Thyroid gland (tissue), 4 donors: ENCODE measurements around the gene ZNF396. TPM values are rescaled to one million over a fixed set of nuclear protein-coding genes. Genes with fewer than 3 reads are reported as not detected.

ENCODE experiments used
- DNase-seq, 2 donors: peaks; one replicate each; pipeline ENCODE4 v3.0.0-alpha.2; 2019
- H3K27ac ChIP-seq, 3 donors: fragments of 200-600 bp; sonication (generic); 1 replicate in 2 of 3; 2 replicates in 1 of 3; pipeline ENCODE4 v1.5.1; 2016 to 2019; ENCODE audit warnings: mild to moderate bottlenecking in 1 of 3, moderate library complexity in 1 of 3
- H3K27me3 ChIP-seq: fragments of 200-600 bp; sonication (generic); one replicate; pipeline ENCODE4 v1.5.1; 2019
- H3K36me3 ChIP-seq, 2 donors: fragments of 200-600 bp; sonication (generic); one replicate each; pipeline ENCODE4 v1.5.1; 2016 to 2019
- H3K4me1 ChIP-seq, 2 donors: fragments of 200-600 bp; sonication (generic); one replicate each; pipeline ENCODE4 v1.5.1; 2017 to 2019
- H3K4me3 ChIP-seq, 3 donors: fragments of 200-600 bp; sonication (generic); replicated peaks in 1 of 3; 1 replicate in 2 of 3; 2 replicates in 1 of 3; pipeline ENCODE4 v1.5.1; 2016; ENCODE audit warnings: mild to moderate bottlenecking in 1 of 3
- H3K9me3 ChIP-seq: fragments of 200-600 bp; sonication (generic); one replicate; pipeline ENCODE4 v1.5.1; 2017
- CTCF ChIP-seq, 6 experiments: fragments of 200-600 bp in 3 of 6; fragments of 450-650 bp in 3 of 6; sonication (generic) in 3 of 6; IDR thresholded peaks; one replicate each; pipeline ENCODE4 v1.5.1; 2016 to 2019; ENCODE audit warnings: antibody characterized with exemption in 6 of 6, mild to moderate bottlenecking in 2 of 6, inconsistent platforms in 1 of 6, moderate library complexity in 1 of 6
- POLR2A ChIP-seq, 2 donors: fragments of 450-650 bp; IDR thresholded peaks; one replicate each; pipeline ENCODE4 v1.6.1; 2017; ENCODE audit warnings: antibody characterized with exemption in 2 of 2, mild to moderate bottlenecking in 2 of 2, moderate library complexity in 1 of 2
- WGBS, 2 donors: methylation state at CpG; one replicate each; pipeline ENCODE4 v1.1.5; 2017; 5-methylcytosine and 5-hydroxymethylcytosine counted together
- intact Hi-C: fragments of 100-400 bp; cut with DNase I; formaldehyde crosslinking; loops from one replicate; pipeline ENCODE4 v1.15.1; 2023
- total RNA-seq, 4 donors: library from RNA; depleted of rRNA; stranded (reverse); fragments of >200 nt; gene quantifications; one replicate each; pipeline ENCODE4 v1.2.3, GENCODE V29; 2016

Gene ZNF396
- total RNA-seq, 4 donors from 2014 or later, result 5.3 to 14.2 (median 9.1) TPM

GRCh38 chr18:35343936-35344735 is 33.0 kb downstream of the ZNF396 start, which contains the start of gene ZNF24:
Gene ZNF24, minus strand, starts transcription at chr18:35344420. Its CDS starts 3,770 bp downstream, at chr18:35340650.
- peaks cover 8 to 14% of the 10 kb centered on the region in 2 donors for H3K36me3 ChIP-seq
- peaks cover 24 to 35% of the 10 kb centered on the region in 2 donors for H3K4me1 ChIP-seq
- H3K9me3 ChIP-seq, result no peaks in the 10 kb centered on the region
- TF ChIP-seq CTCF (IDR thresholded peaks at IDR 0.05) (no peak), POLR2A (IDR thresholded peaks at IDR 0.05) (peak; percentile 63 to 87)
- 0% methylated on average over 36 to 58 of the region's 64 CpGs for WGBS, 2 donors
- no peaks in the 10 kb centered on the region for H3K27me3 ChIP-seq
- H3K27ac ChIP-seq, result peak within 1 kb of the TSS; percentile 96 to 100 (median 100)
- DNase-seq, result peak; percentile 96 to 98
- peak within 1 kb of the TSS; percentile 63 to 99 (median 91) for H3K4me3 ChIP-seq
- intact Hi-C loops, result loop anchor here (10.0 kb wide), 1 partner anchor 49 kb away; the partner anchor contains the start of gene ZSCAN30

GRCh38 chr18:35343488-35343935 is 33.6 kb downstream of the ZNF396 start:
- Histone ChIP-seq H3K27ac (peak overlapping the region; percentile 96 to 100 (median 100)), H3K4me1 (peaks cover 24 to 35% of the 10 kb centered on the region in 2 donors), H3K36me3 (peaks cover 14 to 20% of the 10 kb centered on the region in 2 donors), H3K9me3 (no peaks in the 10 kb centered on the region), H3K4me3 (peak overlapping the region; percentile 63 to 99 (median 91)), H3K27me3 (no peaks in the 10 kb centered on the region)
- intact Hi-C loops, result loop anchor here (10.0 kb wide), 1 partner anchor 49 kb away; the partner anchor contains the start of gene ZSCAN30
- 1 to 2% methylated on average over 15 of the region's 15 CpGs for WGBS, 2 donors
- TF ChIP-seq CTCF (IDR thresholded peaks at IDR 0.05) (no peak), POLR2A (IDR thresholded peaks at IDR 0.05) (no peak)
- no peak for DNase-seq

GRCh38 chr18:35337286-35337685 is 39.9 kb downstream of the ZNF396 start:
- Histone ChIP-seq H3K36me3 (peaks cover 34 to 40% of the 10 kb centered on the region in 2 donors), H3K27me3 (no peaks in the 10 kb centered on the region), H3K4me3 (no peak overlapping the region), H3K27ac (no peak overlapping the region), H3K9me3 (no peaks in the 10 kb centered on the region), H3K4me1 (peaks cover 25 to 39% of the 10 kb centered on the region in 2 donors)
- TF ChIP-seq POLR2A (IDR thresholded peaks at IDR 0.05), result no peak
- no peak for TF ChIP-seq CTCF (IDR thresholded peaks at IDR 0.05)
- intact Hi-C loops, result no loop called here
- 88 to 92% methylated on average over 5 of the region's 5 CpGs for WGBS, 2 donors
- no peak for DNase-seq

GRCh38 chr18:35335866-35336265 is 41.3 kb downstream of the ZNF396 start:
- intact Hi-C loops, result no loop called here
- Histone ChIP-seq H3K36me3 (peaks cover 40 to 41% of the 10 kb centered on the region in 2 donors), H3K4me3 (no peak overlapping the region), H3K27ac (peak overlapping the region in 2 of 3 donors; percentile 32 to 48), H3K27me3 (no peaks in the 10 kb centered on the region), H3K9me3 (no peaks in the 10 kb centered on the region), H3K4me1 (peaks cover 22 to 27% of the 10 kb centered on the region in 2 donors)
- peak; percentile 63 to 65 for DNase-seq
- TF ChIP-seq CTCF (IDR thresholded peaks at IDR 0.05) (no peak), POLR2A (IDR thresholded peaks at IDR 0.05) (peak in 1 of 2 donors; percentile 21)
- WGBS, 2 donors, result 36 to 52% methylated on average over 4 of the region's 4 CpGs

DNA sequence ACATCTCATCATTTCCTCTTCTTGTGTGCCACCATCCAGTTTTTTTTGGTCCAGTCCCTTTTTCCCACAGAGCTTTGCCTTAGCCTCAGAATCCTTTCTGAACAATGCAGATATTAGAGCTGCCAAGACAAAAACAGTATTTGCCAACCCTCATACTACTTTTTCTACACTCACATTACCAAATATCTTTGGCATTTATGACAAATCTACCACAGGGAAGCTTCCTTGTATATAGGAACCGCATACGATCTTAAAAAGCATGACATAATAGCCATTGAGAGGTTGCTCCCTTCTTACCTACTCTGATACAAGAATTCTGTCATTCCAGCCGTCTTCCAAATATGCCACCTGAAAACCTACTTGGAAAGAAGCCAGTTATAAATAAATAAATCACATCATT is 42.3 kb downstream of the ZNF396 start:
- intact Hi-C loops, result no loop called here
- H3K27me3 ChIP-seq, result no peaks in the 10 kb centered on the region
- 73 to 78% methylated on average over 3 of the region's 3 CpGs for WGBS, 2 donors
- no peak for DNase-seq
- H3K36me3 ChIP-seq, result peaks cover 34 to 39% of the 10 kb centered on the region in 2 donors
- H3K27ac ChIP-seq, result peak overlapping the region in 2 of 3 donors; percentile 32 to 48
- TF ChIP-seq POLR2A (IDR thresholded peaks at IDR 0.05) (no peak), CTCF (IDR thresholded peaks at IDR 0.05) (no peak)
- no peaks in the 10 kb centered on the region for H3K9me3 ChIP-seq
- H3K4me1 ChIP-seq, result peaks cover 22 to 25% of the 10 kb centered on the region in 2 donors
- H3K4me3 ChIP-seq, result no peak overlapping the region
